ENCODE results near the gene GASK1A.

Gene GASK1A

GRCh38 chr3:43023746-43024145 is 44.6 kb downstream of the GASK1A start:
- peaks cover 13% of the 10 kb centered on the region for H3K4me1 ChIP-seq (ENCODE audit: control insufficient read depth, low read depth, low read length)
- H3K27ac ChIP-seq (ENCODE audit: low read length): no peak overlapping the region
- H3K36me3 ChIP-seq (ENCODE audit: control insufficient read depth, low read depth, low read length): no peaks in the 10 kb centered on the region
- no peaks in the 10 kb centered on the region for H3K9me3 ChIP-seq (ENCODE audit: control insufficient read depth, low read depth, low read length)
- no peak overlapping the region for H3K9ac ChIP-seq (ENCODE audit: low read length)
- no peak overlapping the region for H3K4me3 ChIP-seq (ENCODE audit: low read length)
- no peaks in the 10 kb centered on the region for H3K27me3 ChIP-seq (ENCODE audit: control insufficient read depth, insufficient read depth, low read length)

- H3K27ac ChIP-seq (ENCODE audit: low read length): no peak overlapping the region
- H3K4me1 ChIP-seq (ENCODE audit: control insufficient read depth, low read depth, low read length): peaks cover 13% of the 10 kb centered on the region
- no peaks in the 10 kb centered on the region for H3K36me3 ChIP-seq (ENCODE audit: control insufficient read depth, low read depth, low read length)
- H3K27me3 ChIP-seq (ENCODE audit: control insufficient read depth, insufficient read depth, low read length): no peaks in the 10 kb centered on the region
- no peak overlapping the region for H3K9ac ChIP-seq (ENCODE audit: low read length)
- H3K4me3 ChIP-seq (ENCODE audit: low read length): no peak overlapping the region
- H3K9me3 ChIP-seq (ENCODE audit: control insufficient read depth, low read depth, low read length): no peaks in the 10 kb centered on the region
These were observed 45.2 kb downstream of the GASK1A start for GRCh38 chr3:43024181-43024885.

- H3K9me3 ChIP-seq (ENCODE audit: control insufficient read depth, low read depth, low read length): no peaks in the 10 kb centered on the region
- no peaks in the 10 kb centered on the region for H3K27me3 ChIP-seq (ENCODE audit: control insufficient read depth, insufficient read depth, low read length)
- no peak overlapping the region for H3K4me3 ChIP-seq (ENCODE audit: low read length)
- peaks cover 13% of the 10 kb centered on the region for H3K4me1 ChIP-seq (ENCODE audit: control insufficient read depth, low read depth, low read length)
- no peaks in the 10 kb centered on the region for H3K36me3 ChIP-seq (ENCODE audit: control insufficient read depth, low read depth, low read length)
- H3K9ac ChIP-seq (ENCODE audit: low read length): no peak overlapping the region
- no peak overlapping the region for H3K27ac ChIP-seq (ENCODE audit: low read length)
These were observed 46.3 kb downstream of the GASK1A start for GRCh38 chr3:43025423-43025822.

- H3K9me3 ChIP-seq (ENCODE audit: control insufficient read depth, low read depth, low read length): no peaks in the 10 kb centered on the region
- H3K27me3 ChIP-seq (ENCODE audit: control insufficient read depth, insufficient read depth, low read length): no peaks in the 10 kb centered on the region
- H3K4me3 ChIP-seq (ENCODE audit: low read length): no peak overlapping the region
- no peaks in the 10 kb centered on the region for H3K36me3 ChIP-seq (ENCODE audit: control insufficient read depth, low read depth, low read length)
- H3K4me1 ChIP-seq (ENCODE audit: control insufficient read depth, low read depth, low read length): peaks cover 10% of the 10 kb centered on the region
- H3K27ac ChIP-seq (ENCODE audit: low read length): no peak overlapping the region
- no peak overlapping the region for H3K9ac ChIP-seq (ENCODE audit: low read length)
These were observed 48.9 kb downstream of the GASK1A start for GRCh38 chr3:43028001-43028400.

GRCh38 chr3:43028678-43029490 is 49.8 kb downstream of the GASK1A start:
- H3K9me3 ChIP-seq (ENCODE audit: control insufficient read depth, low read depth, low read length): no peaks in the 10 kb centered on the region
- no peaks in the 10 kb centered on the region for H3K27me3 ChIP-seq (ENCODE audit: control insufficient read depth, insufficient read depth, low read length)
- no peak overlapping the region for H3K4me3 ChIP-seq (ENCODE audit: low read length)
- no peak overlapping the region for H3K9ac ChIP-seq (ENCODE audit: low read length)
- H3K36me3 ChIP-seq (ENCODE audit: control insufficient read depth, low read depth, low read length): no peaks in the 10 kb centered on the region
- no peak overlapping the region for H3K27ac ChIP-seq (ENCODE audit: low read length)
- peaks cover 5% of the 10 kb centered on the region for H3K4me1 ChIP-seq (ENCODE audit: control insufficient read depth, low read depth, low read length)

- H3K9ac ChIP-seq (ENCODE audit: low read length): no peak overlapping the region
- H3K27ac ChIP-seq (ENCODE audit: low read length): no peak overlapping the region
- no peak overlapping the region for H3K4me3 ChIP-seq (ENCODE audit: low read length)
- H3K4me1 ChIP-seq (ENCODE audit: control insufficient read depth, low read depth, low read length): peaks cover 5% of the 10 kb centered on the region
- no peaks in the 10 kb centered on the region for H3K36me3 ChIP-seq (ENCODE audit: control insufficient read depth, low read depth, low read length)
- H3K9me3 ChIP-seq (ENCODE audit: control insufficient read depth, low read depth, low read length): no peaks in the 10 kb centered on the region
- no peaks in the 10 kb centered on the region for H3K27me3 ChIP-seq (ENCODE audit: control insufficient read depth, insufficient read depth, low read length)
These were observed 51.2 kb downstream of the GASK1A start for GRCh38 chr3:43030162-43030935.

GRCh38 chr3:43031485-43031884 is 52.4 kb downstream of the GASK1A start:
- H3K4me1 ChIP-seq (ENCODE audit: control insufficient read depth, low read depth, low read length): no peaks in the 10 kb centered on the region
- H3K4me3 ChIP-seq (ENCODE audit: low read length): no peak overlapping the region
- H3K36me3 ChIP-seq (ENCODE audit: control insufficient read depth, low read depth, low read length): no peaks in the 10 kb centered on the region
- no peak overlapping the region for H3K9ac ChIP-seq (ENCODE audit: low read length)
- no peaks in the 10 kb centered on the region for H3K9me3 ChIP-seq (ENCODE audit: control insufficient read depth, low read depth, low read length)
- H3K27ac ChIP-seq (ENCODE audit: low read length): no peak overlapping the region
- H3K27me3 ChIP-seq (ENCODE audit: control insufficient read depth, insufficient read depth, low read length): no peaks in the 10 kb centered on the region

GRCh38 chr3:43031889-43032545 is 52.9 kb downstream of the GASK1A start:
- H3K27ac ChIP-seq (ENCODE audit: low read length): no peak overlapping the region
- H3K36me3 ChIP-seq (ENCODE audit: control insufficient read depth, low read depth, low read length): no peaks in the 10 kb centered on the region
- no peaks in the 10 kb centered on the region for H3K27me3 ChIP-seq (ENCODE audit: control insufficient read depth, insufficient read depth, low read length)
- no peaks in the 10 kb centered on the region for H3K9me3 ChIP-seq (ENCODE audit: control insufficient read depth, low read depth, low read length)
- no peak overlapping the region for H3K4me3 ChIP-seq (ENCODE audit: low read length)
- no peaks in the 10 kb centered on the region for H3K4me1 ChIP-seq (ENCODE audit: control insufficient read depth, low read depth, low read length)
- H3K9ac ChIP-seq (ENCODE audit: low read length): no peak overlapping the region

- Histone ChIP-seq H3K4me1 (ENCODE audit: control insufficient read depth, low read depth, low read length) (no peaks in the 10 kb centered on the region), H3K36me3 (ENCODE audit: control insufficient read depth, low read depth, low read length) (no peaks in the 10 kb centered on the region), H3K27ac (ENCODE audit: low read length) (no peak overlapping the region), H3K9me3 (ENCODE audit: control insufficient read depth, low read depth, low read length) (no peaks in the 10 kb centered on the region), H3K4me3 (ENCODE audit: low read length) (no peak overlapping the region), H3K9ac (ENCODE audit: low read length) (no peak overlapping the region), H3K27me3 (ENCODE audit: control insufficient read depth, insufficient read depth, low read length) (no peaks in the 10 kb centered on the region)
These were observed 53.8 kb downstream of the GASK1A start for GRCh38 chr3:43032646-43033628.

- H3K27me3 ChIP-seq (ENCODE audit: control insufficient read depth, insufficient read depth, low read length): no peaks in the 10 kb centered on the region
- no peak overlapping the region for H3K27ac ChIP-seq (ENCODE audit: low read length)
- no peak overlapping the region for H3K4me3 ChIP-seq (ENCODE audit: low read length)
- H3K9me3 ChIP-seq (ENCODE audit: control insufficient read depth, low read depth, low read length): no peaks in the 10 kb centered on the region
- H3K4me1 ChIP-seq (ENCODE audit: control insufficient read depth, low read depth, low read length): no peaks in the 10 kb centered on the region
- H3K9ac ChIP-seq (ENCODE audit: low read length): no peak overlapping the region
- H3K36me3 ChIP-seq (ENCODE audit: control insufficient read depth, low read depth, low read length): no peaks in the 10 kb centered on the region
These were observed 55.1 kb downstream of the GASK1A start for GRCh38 chr3:43034200-43034599.
